ENCODE results near the gene DDAH1.
"Not testable (repeated sequence)": the region's sequence is repeated elsewhere in the genome, so short reads cannot be mapped to it uniquely, and the experiment has no call there.

DDAH1 gene

DNA sequence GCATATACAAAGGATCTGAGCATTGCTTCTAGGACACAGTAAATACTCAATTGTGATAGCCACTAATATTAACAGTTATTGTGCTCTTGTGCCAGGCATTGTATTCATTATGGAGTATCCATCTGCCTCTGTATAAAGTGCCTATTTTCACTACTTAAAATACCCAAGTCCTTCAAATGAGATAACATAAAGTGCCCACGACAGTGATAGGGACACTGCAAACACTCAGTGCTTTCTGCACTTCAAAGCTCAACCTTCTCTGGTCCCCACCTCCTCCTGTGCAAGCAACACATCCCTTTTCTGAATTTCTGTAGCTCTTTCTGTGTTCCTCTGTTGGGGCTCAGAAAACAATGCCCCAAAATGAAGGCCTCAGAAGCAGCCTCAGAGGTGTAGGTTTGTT is 6.6 kb upstream of the DDAH1 start:
- DNase-seq (ENCODE audit: low read depth in 2 of 2, low spot score in 1 of 2) = no peak

GRCh38 chr1:85470130-85470529 is 5.2 kb upstream of the DDAH1 start:
- not testable (repeated sequence) for DNase-seq (ENCODE audit: low read depth in 2 of 2, low spot score in 1 of 2)

GRCh38 chr1:85467929-85468540 is 3.1 kb upstream of the DDAH1 start:
- no peak for DNase-seq (ENCODE audit: low read depth in 2 of 2, low spot score in 1 of 2)

GRCh38 chr1:85467036-85467435 is 2.1 kb upstream of the DDAH1 start:
- no peak for DNase-seq (ENCODE audit: low read depth in 2 of 2, low spot score in 1 of 2)

DNA sequence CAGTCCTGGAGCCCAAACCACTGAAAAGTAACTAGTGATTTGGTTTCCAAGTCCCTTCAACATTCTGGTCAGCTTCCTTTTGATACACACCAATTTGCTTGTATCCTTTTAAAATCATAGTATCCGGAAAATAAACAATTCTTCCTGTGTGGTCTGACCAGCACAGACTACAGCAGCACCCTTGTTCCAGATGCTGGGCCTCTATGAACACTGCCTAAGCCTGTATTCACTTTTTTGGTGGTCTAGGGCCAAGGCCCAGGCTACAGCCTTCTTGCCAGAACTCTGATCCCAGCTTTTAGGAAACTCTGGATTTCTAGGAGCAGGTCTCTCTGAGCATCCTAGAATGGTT is 801 bp upstream of the DDAH1 start:
- DNase-seq (ENCODE audit: low read depth in 2 of 2, low spot score in 1 of 2) = no peak

- DNase-seq (ENCODE audit: low read depth in 2 of 2, low spot score in 1 of 2) = no peak
These were observed 361 bp downstream of the DDAH1 start for GRCh38 chr1:85464497-85465098.

DNA sequence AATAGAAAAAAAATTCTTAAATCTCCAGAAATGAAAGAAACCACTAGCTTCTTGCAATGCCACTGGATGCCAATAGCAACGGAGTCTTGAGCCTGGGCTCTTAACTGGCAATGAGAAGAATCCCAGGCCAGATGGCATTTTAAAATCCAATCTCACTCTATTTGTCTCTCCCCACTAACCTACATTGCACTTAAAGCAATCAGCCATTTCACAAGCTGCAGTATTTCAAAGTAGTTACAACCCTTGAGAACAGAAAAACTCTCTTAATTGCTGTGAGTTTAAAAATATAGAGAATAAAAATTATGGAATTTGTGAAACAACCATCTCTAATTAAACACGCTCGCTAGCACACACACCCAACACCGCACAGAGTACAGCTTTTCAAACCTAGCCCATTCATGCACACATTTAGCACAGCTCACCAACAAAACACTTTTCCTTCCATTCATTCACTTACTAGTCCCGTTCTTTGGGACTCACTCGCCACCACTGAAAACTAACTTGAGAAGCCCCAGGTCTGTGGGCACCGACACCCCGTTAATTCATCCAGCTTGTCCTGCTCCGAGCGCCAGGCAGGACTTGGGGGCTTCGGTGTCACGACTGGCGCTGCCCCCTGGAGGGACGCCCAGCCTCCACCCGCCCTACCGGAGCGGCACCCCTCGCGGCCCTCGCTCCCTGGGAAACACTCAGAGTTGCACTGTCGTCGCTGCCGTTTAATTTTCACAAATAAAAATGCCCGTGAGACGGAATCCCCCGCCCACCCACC is 1.0 kb downstream of the DDAH1 start:
- DNase-seq (ENCODE audit: low read depth in 2 of 2, low spot score in 1 of 2) = no peak

DNA sequence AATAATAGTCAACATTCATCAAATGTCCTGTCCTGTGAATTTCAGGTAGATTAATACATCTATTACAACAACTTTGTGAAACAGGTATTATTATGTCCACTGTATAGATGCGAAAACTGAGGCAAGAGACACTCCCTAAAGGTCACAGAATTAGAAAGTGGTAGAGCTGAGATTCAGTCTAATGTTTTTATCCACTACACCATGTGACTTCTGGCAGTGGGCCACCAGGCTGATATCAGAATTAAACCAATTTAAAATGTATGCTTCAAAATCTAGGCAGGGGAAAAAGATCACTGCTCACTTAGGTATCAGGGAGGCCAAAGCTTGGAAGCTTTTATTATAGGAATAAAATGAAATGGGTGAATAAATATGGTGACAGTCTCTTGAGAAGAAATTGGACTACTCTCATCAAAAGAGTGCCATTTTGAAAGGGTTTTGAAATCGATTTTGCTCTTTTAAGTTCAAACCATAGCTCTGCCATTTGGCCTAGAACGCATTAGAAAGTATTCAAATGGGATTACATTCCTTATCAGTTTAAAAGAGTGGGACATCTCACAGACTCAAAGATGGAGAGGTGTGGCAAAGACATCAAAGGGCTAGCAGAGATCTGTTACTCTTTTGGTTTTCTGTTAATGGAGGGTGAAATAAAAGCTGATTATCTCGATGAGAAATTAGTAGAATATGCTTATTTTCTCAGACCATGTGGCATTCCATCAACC is 1.9 kb downstream of the DDAH1 start:
- DNase-seq (ENCODE audit: low read depth in 2 of 2, low spot score in 1 of 2) = no peak

DNA sequence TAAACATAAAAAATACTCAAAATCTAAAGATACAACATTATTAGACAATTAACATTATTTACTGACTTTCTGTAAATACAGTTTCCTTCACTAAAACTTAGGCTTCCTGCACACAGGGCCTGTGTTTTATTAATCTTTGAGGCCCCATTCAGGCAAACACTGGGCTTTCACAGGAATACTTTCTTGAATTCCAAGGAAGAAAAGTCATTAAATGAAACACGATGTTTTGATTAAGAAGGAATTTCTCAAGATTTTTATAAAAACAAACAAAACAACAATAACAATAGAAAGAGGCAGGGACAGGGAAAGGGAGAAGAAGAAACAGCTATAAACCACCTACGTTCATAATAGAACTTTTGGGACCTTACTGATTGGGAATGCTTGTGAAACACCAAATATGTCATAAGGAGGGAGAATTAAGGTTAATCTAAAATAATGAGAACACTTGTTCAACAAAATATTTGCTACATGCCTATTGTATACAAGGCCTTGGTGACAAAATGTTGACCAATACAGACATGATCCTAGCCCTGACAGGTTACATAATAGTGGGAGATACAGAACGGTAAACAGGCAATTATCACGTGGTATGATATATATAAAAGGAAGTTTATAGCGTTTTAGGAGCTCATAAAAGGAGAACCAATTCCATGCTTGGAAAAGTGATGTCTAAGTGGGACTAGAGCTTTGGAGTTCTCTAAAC is 3.6 kb downstream of the DDAH1 start:
- no peak for DNase-seq (ENCODE audit: low read depth in 2 of 2, low spot score in 1 of 2)

GRCh38 chr1:85460555-85461088 is 4.3 kb downstream of the DDAH1 start:
- no peak for DNase-seq (ENCODE audit: low read depth in 2 of 2, low spot score in 1 of 2)

DNA sequence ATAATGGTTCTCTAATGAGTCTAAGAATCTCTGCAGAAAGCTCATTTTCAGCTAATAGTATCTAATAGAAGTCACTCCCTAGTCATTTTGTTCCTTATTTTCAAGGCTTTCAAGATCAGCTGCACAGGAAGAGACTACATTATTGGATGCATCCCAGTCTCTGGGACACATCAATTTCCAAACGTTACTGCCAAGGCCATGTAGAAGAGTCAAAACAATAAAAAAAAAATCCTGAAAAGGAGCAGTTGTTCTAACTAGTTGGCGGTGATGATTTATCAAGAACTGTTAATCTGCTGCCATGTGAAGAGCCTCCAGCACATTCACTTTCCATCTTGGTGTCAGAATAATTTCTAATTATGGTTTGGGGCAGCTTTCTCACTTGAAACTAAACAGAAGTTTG is 5.7 kb downstream of the DDAH1 start:
- DNase-seq (ENCODE audit: low read depth in 2 of 2, low spot score in 1 of 2) = no peak

- DNase-seq (ENCODE audit: low read depth in 2 of 2, low spot score in 1 of 2) = no peak
These were observed 10.7 kb downstream of the DDAH1 start for GRCh38 chr1:85454214-85454613.

DNA sequence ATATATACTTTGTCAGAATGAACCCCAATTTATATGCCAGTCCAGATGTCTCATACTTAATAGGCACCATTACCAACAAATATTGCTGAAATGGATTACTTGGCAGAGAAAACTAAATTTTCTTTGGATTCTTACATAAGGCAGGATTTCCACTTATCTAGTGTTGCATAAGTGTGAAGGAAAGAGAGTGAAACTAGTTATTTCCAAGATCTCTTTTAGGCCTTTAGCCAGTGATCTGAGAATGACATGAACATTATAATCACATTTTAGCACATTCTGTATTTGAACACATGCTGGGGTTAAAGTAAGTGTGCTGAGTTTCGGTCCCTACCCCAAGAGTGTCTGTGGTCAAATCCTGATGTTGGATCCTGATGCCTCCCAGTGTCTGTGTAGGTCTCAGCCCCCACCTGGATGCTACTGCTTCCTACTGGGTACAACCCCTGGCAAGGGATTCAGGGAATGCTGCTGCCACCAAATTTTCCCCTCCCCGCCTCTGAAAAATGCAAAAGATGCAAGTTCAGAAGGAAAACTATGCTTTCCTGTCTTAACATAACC is 11.2 kb downstream of the DDAH1 start:
- DNase-seq (ENCODE audit: low read depth in 2 of 2, low spot score in 1 of 2) = no peak

DNA sequence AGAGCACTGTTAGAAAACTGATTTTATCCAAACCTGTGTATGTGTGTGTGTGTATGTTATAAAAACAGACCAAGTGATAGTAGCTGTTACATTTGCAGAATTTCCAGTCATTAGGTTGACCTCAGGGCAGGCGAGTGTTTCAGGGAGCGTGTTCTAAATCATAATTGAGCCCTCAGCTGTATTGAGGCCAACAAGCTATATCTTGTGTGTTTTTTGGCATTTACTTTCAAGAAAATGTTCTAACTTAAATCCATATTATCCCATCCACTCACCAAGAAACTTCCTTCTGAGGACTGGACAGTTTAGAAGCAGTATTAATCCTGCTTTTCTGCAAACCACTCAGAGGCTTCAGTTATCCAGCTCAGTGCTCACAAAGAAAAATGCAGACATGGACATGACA is 12.0 kb downstream of the DDAH1 start:
- no peak for DNase-seq (ENCODE audit: low read depth in 2 of 2, low spot score in 1 of 2)

DNA sequence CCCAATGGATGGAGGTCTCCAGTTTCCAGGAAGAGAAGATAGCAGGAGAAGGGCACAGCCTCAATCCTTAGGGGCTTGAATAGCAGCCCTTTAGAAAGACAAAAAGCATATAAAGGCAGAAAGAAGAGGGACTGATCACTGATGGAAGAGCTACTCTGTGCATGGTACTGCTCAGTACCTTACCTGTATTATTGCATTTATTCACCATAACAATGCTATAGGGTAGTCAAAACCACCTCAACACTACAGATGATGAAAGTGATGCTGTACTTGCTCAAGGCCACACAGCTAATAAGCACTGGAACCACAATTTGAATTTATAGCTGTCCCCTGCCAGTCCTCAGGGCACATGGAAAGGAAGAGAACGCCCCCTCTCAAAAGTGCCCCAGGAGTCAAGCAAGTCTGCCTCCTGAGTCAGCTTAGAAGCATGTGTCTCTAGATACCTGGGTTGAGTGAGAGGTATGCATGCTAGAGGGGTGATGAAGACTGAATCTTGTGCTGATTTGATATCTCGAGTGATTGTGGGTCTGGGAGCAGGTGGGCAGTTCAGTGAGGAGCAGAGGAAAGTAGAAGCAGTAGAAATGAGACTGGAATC is 13.6 kb downstream of the DDAH1 start:
- no peak for DNase-seq (ENCODE audit: low read depth in 2 of 2, low spot score in 1 of 2)

DNA sequence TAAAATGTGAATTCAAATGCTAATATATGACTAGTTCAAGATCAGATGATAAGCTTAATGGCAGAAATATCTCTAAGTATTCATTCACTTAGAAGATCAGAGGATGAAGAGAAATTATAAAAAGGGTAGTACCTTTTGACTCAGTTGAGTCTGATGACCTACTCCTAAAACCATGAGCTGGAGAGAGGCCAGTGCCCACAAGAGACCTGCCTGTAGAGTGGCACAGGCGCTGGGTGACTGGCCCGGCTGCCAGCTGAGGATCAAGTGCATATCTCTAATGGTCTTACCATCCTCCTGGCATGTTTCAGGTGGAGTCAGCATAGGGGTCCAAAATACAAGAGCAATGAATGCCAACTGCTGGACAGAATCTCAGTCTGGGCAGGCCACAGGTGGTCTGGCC is 14.1 kb downstream of the DDAH1 start:
- DNase-seq (ENCODE audit: low read depth in 2 of 2, low spot score in 1 of 2) = no peak

DNA sequence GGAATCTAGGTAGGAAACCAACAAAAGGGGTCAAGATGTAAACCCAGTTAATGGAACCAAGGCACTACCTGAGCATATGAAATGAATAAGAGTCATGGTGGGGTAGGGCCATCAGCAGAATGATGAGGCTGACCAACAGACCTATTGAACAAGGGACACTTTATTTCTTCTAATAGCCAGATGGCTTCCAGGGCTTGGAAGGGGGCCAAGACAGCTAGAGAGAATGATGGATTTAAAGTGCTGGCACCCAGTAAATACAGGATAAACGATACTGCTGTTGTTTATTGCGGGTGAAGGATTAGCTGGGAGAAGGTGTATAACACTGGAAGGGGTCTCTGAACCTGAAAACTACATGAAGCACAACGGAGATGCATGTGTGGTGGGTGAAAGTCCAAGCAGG is 15.6 kb downstream of the DDAH1 start:
- no peak for DNase-seq (ENCODE audit: low read depth in 2 of 2, low spot score in 1 of 2)

GRCh38 chr1:85448358-85448757 is 16.6 kb downstream of the DDAH1 start:
- no peak for DNase-seq (ENCODE audit: low read depth in 2 of 2, low spot score in 1 of 2)

DNA sequence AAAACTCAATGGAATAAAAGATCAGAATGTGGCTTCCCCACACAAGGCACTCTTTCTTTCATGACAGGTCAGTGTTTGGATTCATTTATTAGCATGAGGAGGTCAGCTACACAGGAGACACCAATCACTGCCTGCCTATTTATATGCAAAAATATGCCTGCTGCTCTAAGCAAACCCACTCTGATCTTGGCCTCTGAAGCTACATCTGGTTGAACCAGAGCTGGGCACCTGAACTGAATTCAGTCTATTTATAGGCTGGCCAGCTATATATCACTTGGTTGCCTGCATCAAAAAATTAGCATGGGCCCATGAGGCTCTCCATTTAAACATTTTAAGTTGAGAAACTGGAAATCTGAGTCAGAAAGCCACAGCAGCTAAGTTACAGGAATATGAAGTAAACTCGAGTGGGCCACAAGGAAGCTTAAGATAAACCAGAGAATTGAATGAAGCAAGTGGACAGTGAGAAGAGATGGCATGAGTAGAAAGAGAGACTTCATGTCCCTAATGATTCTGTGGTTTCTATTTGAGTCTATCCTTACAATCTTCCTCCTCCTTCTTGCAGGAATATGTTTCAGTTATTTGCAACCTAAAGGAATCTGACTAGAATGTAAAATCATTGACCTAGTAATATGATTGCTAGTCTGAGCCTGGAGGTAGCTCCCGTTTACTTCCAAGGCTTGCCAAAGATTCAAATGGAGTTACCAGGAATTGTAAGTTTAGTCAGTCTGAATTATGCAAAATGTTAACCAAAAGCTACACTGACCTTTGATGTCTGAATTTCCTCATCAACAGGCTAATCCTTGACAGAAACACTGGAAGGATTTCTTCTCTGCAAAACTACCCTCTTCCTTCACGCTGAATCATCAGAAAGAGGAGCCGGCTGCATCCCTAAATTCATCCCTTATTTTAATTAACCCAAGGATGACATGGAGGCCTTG is 17.7 kb downstream of the DDAH1 start:
- DNase-seq (ENCODE audit: low read depth in 2 of 2, low spot score in 1 of 2) = no peak

Measured in stimulated activated CD8-positive, alpha-beta memory T cell treated with anti-CD3 and anti-CD28 coated beads, Interleukin-4, amount 100 ng/mL, for 1 hour (primary cell).